GM19467 (cell line): Measurements from ENCODE around the gene NR2F1-AS1.

ENCODE experiments used
- ATAC-seq: cut with Tn5 transposase; IDR thresholded peaks from one replicate; pipeline ENCODE4 v1.9.1; 2021; ENCODE audit warnings: mild to moderate bottlenecking, moderate library complexity; ENCODE audit not compliant: unreplicated experiment

NR2F1-AS1 gene

DNA sequence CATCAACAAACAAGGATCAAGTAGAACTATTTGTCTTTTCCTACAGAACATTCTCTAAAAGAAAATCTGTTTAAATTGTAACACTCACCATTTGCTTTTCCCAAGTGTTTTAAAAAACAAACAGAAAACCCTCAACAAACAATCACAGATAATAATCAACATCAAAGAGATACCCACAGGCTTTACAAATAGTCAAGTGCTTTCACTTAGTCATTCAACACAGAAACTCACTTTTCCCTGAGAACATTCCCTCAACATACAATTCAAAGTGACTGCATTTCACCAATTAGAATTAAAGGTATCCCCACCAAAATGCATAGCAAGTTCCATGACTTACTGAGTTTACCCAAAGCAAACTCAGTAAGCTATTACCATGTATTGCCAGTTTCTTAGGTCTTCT, 144.9 kb downstream of the NR2F1-AS1 start:
- ATAC-seq = no peak

DNA sequence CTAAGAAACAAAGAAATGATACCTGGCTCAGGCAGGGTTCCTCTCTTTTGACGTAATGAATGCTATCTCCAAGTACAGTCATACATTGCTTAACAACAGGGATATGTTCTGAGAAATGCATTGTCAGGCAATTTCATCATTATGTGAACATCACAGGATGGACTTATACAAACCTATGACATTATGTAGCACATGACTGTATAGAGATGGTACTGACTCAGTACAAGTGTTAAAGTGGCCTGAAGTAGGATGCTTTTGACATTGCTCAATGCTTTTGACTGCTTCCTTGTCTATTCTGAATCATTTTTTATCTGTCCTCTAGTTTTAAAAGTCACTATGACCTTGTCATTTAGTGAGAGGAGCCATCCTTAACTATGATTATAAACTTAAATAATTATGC, 147.6 kb downstream of the NR2F1-AS1 start:
- no peak for ATAC-seq

DNA sequence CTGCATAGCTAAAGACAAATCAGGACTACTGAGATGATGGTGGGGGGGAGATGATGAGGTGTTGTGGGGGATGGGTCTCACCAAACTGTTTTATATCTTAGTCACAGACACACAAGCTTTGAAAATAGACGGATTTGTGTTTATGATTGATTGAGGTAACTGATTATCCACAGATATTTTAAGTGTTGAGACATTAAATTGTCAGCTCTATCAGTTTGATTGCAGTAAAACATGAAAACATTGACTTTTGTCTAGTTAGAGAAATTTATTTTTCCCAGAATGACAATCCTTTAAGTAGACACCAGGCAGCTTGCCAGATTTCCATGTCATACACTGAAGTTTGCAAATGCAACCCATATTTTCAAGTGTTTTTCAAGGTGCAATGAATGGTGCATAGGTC, 149.8 kb downstream of the NR2F1-AS1 start:
- ATAC-seq = no peak

DNA sequence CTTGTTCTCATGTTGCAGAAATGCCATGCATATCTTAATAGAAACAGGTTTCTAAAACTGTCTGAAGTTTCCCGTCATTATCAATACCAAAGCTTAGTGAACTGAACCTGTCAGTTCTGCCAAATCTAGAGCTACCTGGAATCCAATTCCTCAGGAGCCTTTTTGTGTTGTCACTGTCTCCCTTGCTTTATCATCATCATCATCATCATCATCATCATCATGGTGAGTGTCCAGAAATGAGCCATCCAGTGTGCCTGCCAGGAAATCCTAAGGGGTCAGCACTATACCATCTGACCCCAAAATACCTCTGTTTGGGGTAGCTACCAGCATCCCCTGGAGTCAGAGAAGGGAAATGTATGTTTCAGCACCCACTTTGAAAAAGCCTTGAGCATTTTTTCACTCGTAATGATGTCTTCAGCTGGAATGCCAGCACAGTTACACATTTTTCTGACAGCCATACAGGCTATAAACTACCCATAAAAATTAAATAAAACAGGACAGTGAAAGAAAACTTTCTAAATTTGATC, 150.3 kb downstream of the NR2F1-AS1 start:
- ATAC-seq = no peak

DNA sequence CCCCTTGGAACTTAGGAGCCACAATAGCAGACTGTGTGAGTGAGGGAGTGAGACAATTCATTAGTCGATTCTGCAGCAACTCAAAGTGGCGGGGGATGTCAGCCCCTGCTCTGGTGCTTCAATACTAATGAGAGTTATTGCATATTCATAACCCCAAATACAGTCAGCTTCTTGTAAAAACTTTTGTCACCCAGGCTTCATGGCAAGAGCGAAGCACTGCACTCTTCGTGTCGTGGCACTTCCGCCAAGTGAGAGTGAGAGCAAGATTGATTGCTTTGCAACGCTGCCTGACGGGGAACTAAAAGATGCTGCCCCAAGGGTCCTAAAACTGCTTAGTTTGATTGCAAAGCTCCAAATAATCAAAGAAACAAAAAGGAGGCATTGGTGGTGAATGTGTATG, 150.9 kb downstream of the NR2F1-AS1 start:
- ATAC-seq = no peak

DNA sequence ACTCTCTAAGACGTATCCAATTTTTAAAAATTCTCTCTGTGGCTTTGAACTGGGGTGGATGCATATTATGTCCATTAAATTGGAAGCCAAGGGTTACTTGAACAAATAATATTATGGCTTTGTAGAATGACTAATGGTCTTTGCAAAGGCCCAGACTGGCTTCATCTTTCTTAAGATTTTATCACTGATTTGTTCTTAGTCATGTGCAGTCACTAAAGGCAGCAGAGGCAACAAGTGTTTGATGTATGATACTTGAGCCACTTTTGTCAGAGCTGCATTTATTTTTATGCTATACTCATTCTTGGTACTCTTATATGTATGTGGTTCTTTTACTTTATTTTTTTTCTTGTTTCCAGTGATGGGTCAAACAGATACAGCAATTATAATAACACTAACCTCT, 152.2 kb downstream of the NR2F1-AS1 start:
- ATAC-seq = no peak

DNA sequence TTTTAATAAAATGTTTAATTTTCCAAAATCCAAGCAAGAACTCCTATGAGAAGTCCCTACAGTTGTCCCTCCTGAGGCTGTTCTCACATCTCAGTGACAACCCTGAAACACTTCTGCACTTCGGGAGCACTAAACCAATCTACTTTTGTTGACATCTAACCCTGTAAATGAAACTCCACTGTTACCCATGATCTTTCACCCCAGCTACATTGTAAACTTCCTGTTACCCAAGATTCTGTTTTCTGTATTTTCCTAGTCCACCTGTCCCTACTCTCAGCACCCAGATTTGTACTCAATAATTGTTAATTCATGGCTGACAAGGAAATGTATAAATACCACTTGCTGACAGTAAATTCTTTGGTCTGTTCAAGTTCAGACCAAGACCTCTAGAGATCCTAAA, 153.7 kb downstream of the NR2F1-AS1 start:
- ATAC-seq = no peak

DNA sequence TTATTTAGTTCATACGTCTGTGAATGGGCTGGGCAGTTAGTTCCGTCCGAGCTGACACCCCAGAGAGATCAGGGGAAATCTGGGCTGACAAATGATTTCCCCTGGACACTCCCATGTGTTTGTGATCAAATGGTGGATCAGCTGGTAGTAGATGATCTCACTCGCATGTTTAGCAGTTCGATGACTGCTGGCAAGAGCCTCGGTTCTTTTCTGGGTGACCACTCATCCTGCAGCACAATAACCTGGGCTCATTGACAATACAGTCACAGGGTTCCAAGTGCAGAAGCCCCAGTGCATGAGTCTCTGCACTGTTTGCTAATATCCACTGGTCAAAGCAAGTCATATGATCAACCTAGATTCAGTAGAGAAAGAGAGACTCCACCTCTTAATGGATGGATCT, 155.9 kb downstream of the NR2F1-AS1 start:
- ATAC-seq = no peak

DNA sequence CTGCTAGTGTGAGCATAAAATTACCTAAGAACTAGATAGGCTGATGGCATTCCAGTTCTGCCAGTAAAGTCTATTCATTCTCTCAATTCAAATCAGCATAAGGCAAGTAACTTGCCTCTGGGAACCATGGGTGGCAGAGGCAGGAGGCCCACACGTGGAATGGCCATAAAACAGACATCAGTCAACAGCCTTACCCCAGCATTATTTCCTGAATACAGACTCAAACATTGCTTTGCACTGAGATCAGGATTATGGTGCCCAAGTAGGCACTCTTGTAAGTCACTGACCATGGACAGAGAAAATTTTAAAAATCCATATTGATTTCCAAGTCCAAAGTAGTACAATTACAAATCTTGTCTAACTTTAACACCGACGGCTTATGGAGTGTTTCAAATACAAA, 157.7 kb downstream of the NR2F1-AS1 start:
- ATAC-seq = no peak

DNA sequence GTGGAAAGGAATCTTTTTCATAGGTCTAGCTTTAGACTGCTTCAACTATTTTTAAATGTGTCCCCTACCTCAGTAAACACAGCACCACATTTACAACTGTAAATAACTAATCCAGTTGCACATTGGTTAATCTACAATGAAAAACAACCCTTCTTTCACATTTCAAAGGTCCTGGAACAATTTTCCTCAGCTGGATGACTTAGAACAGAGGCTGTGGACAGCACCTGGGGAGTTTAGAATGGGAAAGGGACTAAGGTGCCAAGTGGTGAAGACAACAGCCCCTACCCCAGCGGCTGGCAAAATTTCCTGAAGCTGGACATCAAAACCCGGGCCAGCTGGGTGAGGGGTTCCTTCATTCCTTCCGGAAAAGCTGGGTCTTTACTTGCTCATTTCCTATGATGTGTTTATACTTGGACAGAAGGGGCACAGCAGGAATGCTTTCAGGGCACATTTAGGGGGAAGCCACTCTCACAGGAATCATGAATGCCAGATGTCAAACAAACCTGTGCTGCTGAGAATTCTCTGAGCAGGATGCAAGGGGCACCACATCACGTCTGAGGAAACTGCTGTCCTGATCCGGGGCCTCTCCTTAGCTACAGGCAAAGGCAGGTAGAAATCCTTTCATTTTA, 158.3 kb downstream of the NR2F1-AS1 start:
- ATAC-seq = no peak

DNA sequence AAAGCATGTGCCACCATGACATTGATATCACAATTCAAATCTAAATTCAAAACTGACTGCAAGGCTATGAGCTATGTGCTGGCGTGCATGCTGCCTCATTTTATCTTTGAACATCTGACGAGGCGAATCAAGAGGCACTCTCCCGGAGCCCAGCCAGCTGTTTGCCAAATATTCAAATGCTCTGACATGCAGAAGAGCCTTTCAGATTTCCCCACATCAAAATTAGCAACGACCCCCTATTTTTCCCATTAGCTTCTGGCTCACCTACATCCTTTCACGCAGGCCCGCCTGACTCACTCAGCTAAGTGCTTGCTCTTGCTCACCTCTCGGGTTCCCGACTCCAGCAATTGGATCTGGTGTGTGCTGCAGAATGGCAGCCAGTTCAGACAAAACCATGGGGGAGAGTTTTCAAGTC, 159.0 kb downstream of the NR2F1-AS1 start:
- ATAC-seq = no peak

DNA sequence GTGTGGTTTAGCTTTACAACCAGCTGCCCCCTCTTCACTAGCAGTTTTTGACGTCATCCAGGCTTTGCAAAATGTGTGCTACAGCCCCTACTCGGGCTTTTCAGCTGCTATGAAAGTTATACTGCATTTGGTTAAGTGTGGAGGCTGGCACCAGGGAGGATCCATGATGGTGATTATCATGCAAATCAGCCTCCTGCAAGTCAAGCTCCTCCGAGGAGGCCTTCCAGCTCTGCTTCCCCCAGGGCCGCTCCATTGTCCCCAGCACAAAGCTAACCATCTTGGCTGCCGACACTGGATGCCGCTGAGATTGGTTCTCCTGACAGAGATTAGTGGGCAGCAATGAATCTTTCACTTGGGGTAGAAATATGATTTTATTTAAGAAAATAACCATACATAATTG, 159.6 kb downstream of the NR2F1-AS1 start:
- no peak for ATAC-seq

DNA sequence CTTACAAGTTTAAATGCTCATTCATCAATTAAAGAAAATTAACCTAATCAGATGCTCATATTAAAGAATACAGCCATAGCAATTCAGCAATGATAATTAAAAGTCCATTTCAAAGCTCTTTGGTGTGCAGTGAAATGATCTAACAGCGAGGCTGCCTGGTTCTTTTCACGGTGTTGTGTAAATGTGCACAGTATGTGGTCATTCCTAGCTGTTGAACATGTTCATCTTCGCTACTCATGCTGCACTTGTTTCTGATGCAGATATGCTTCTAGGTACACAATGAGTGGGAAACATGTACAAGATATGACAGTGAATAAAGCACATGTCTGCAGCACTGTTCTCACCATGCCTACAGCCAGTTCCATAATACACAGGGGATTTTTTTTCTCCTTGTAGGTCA, 163.5 kb downstream of the NR2F1-AS1 start:
- no peak for ATAC-seq

DNA sequence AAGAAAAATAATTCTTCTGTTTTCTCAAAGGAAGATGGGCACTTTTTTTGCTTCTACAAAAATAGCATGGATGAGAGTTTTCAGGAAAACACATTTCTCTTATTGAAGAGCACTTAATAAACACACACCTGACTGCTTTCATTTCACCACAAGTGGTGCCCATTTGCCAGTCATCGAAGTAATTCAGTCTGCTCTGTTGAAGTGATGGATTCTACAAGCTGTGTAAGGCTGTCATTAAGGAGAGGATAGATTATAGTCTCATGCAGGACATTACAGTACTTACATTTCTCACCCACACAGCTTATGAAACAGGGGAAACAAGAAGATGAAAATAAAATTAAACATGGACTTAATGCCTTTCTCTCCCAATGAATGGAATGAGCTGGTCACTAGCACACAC, 165.2 kb downstream of the NR2F1-AS1 start:
- no peak for ATAC-seq

DNA sequence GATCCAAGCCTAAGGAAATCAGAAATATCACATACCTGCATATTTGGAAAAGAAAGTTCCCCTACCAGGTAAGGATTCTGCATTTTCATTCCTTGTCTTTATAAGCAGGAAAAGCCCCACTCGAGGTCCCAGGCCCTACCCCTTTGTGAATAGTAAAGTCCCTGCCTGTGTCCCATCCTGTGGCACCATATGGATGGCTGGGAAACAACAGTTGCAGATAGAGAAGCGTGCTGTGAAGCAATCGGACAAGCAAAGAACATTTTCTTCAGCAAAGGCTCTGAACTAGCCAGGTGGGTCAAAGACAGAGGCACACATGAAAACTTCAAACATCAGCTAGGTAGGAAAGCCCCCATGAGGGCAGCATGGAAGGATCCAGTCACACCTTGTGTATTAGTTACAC, 169.3 kb downstream of the NR2F1-AS1 start:
- ATAC-seq = no peak

DNA sequence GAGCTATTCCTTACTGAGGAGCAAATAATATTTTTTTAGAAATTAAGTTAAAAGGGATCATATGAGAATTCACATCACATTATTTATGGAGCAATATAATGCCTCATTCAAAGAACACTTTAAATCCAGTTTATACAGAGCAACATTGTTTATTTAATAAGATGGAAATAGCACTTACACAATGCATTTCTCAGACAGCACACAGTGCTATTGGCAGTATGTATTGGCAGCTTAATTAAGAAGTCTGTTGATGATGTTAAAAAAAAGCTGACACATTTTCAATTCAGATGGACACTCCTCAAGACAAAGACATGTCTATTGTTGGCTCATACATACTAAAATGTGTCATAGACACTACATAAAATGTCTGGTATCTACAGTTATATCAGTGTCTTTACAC, 171.3 kb downstream of the NR2F1-AS1 start:
- ATAC-seq = no peak

DNA sequence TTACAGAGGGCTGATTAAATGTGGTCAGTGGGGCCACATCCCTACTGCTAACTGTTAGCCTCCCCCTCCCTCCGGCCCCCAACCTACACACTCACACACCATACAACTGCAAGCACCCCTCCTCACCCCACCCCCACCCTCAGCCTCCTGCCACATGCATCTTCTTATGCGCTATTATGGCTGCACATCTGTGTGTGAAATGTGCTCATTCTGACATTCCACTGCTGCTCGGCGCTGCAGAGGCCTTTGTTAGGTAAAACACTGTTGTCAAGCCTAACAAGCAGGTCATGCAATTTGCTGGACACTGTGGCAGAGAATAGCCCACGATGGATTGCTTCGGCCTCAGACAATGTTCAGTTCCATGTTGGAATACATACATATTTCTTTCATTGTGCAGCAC, 173.6 kb downstream of the NR2F1-AS1 start:
- ATAC-seq = no peak

DNA sequence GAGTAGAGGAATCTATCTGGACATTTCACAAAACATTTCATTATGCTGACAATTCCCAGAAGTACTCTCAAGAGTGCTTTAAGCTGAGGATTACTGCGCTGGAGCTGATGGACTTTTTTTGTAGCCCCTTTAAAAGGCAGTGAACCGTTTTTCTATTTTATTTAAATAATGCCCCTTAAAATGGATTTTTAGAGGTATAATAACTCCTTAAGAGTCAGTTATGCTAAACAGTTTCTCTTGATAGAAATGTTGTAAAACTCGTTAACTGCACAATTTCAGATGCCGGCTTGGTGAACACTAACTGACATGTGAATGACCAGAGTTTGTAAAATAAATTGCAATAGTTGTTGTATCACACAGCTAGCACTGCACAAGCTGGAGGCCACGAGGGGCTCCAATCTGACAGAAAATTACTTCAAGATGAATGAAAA, 174.0 kb downstream of the NR2F1-AS1 start:
- ATAC-seq = no peak

DNA sequence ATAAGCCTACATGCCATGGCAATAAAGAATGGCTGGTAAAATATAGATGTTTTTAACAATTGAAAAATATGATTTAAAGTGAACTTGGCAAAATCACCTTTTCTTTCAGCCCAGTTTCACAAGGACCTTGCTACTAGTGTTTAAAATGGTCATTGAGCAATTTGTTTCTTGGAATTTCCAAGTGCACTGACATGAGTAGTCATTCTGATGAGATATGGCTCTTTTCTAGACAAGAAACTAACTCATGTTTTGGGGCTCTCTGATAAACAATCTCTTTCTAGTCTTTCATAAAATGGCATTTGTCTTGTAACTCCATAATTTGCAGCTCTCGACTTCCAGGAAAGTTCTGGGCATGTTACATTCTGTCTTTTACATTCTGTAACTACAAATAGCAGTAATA, 176.8 kb downstream of the NR2F1-AS1 start:
- ATAC-seq = no peak

DNA sequence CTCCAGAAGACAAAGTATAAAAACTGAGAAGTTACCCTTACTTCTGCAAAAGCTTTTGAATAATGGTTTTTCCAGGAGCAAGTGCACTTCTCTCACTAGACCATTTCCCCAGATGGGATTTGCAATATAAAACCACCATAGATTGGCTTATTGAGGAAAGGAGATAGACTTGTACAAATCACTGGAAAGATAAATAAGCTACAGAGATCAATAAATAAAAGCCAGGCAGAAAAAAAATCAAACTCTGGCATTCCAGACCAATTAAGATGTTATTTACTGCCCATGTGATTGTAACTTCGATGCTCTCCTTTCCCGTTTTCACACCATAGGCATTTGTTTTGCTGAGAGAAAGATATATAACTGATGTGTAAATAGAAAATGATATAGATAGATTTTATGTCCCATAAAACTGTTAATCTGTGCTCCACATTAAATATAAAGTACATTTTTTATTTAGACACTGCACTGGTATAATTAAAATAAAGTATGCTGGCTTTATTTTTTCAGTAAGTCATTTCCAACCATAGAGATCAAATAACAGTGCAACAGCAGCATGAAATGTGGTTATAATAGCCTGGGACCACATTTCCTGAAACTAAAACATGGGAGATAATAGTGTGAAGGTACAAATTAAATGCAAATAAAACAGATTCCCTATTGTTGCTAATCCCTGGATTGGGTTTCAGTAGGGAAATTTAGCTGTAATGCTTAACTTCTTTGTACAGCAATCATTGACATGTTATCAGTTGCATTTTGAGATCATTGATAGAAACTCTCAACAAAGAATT, 177.7 kb downstream of the NR2F1-AS1 start:
- no peak for ATAC-seq

DNA sequence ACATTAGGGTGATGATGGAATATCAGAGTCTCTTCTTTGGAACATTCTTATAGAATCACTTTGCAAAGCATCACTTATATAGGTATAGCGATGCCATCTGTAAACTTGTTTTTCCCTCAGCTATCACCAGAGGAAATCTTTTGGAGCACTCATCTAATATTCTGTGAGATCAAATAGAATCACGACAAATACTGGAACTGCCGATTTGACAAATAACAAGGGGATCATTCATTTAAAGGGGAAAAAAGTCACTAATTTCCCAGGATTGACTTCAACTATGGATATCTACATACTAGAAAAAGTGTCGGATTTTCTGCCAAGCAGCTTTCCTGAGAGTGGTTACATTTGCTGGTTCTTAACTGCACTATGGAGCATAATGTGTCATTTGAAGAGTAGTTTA, 178.6 kb downstream of the NR2F1-AS1 start:
- ATAC-seq = no peak

DNA sequence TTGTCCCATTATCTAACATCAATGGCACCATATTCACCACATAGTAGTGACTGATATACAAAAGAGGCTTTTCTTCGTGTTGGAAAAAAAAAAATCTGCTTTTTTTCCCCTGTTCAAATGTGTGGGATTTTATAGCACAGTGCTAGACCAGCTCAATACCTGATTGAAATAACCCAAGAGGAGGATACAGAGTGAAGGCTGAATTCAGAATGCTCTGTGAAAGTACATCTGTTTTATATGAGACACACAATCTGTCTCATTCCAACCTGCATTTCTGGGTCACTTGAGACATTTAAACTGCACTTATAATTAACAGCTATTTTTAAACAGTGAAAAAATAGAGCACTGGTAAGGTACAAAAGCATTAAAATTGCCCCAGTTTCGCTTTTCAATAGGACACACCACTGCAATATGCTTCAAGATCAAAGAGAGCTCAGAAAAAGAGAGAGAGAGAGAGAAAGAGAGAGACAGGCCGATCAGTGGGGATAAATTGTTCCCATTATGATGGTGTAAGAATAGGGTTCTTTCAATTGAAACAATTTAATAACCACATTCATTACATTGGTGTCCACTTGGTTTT, 179.3 kb downstream of the NR2F1-AS1 start:
- no peak for ATAC-seq
